Epidermal melanocyte (primary cell): Measurements from ENCODE around the gene TRIM5.

ENCODE experiments used
- DNase-seq: peaks from one replicate; pipeline ENCODE4 v3.0.0; 2011; ENCODE audit warnings: low spot score; ENCODE audit not compliant: insufficient read length

The TRIM5 gene

GRCh38 chr11:5625281-5625680, 59.6 kb downstream of the TRIM5 start:
- peak; percentile 53 for DNase-seq

- peak; percentile 86 for DNase-seq
These were observed 60.2 kb downstream of the TRIM5 start, which contains the start of gene TRIM34 for GRCh38 chr11:5624489-5625279. TRIM34 (plus strand) TSS chr11:5625001; CDS start chr11:5632332, 7,331 bp downstream.

- no peak for DNase-seq
These were observed 62.1 kb downstream of the TRIM5 start for GRCh38 chr11:5622802-5623201.

- no peak for DNase-seq
These were observed 63.3 kb downstream of the TRIM5 start for GRCh38 chr11:5621580-5621979.

- DNase-seq, result no peak
These were observed 64.0 kb downstream of the TRIM5 start for GRCh38 chr11:5620651-5621521.

- no peak for DNase-seq
These were observed 66.1 kb downstream of the TRIM5 start for GRCh38 chr11:5618807-5619206.
